H1 (cell line): Measurements from ENCODE around the gene THRB. TPM values are rescaled to one million over a fixed set of nuclear protein-coding genes. Genes with fewer than 3 reads are reported as not detected.

Experiments used
- CTCF ChIA-PET: fragments of 300-600 bp; sonication (Branson Sonifier 250); formaldehyde crosslinking; loops from one replicate; lab custom pipeline; 2021; ENCODE audit not compliant: partially characterized antibody; lab: Charles Lee
- POLR2A ChIA-PET: fragments of 300-600 bp; sonication (Branson Sonifier 250); formaldehyde crosslinking; loops from one replicate; lab custom pipeline; 2021; ENCODE audit warnings: inconsistent platforms; ENCODE audit not compliant: partially characterized antibody; lab: Charles Lee
- DNase-seq, 2 experiments: peaks; one replicate each; pipeline versions ENCODE4 v3.0.0 to v3.0.0-alpha.2; 2010 to 2022; ENCODE audit warnings: low spot score in 2 of 2, low read depth in 1 of 2, mixed read lengths in 1 of 2
- FAIRE-seq: peaks from 2 replicates; lab custom pipeline; 2011; peaks lifted over from hg19 to GRCh38; lab: Jason Lieb, UNC
- H2AFZ ChIP-seq: 2 replicates; pipeline ENCODE4 v1.8.1; 2012; ENCODE audit warnings: low read length, inconsistent platforms
- H2AK5ac ChIP-seq: 2 replicates; pipeline ENCODE4 v1.6.1; 2013; ENCODE audit warnings: low read depth, low read length
- H2BK120ac ChIP-seq: replicated peaks from 2 replicates; pipeline ENCODE3; 2013; ENCODE audit warnings: low read depth, low read length, inconsistent platforms
- H2BK12ac ChIP-seq: 2 replicates; pipeline ENCODE4 v1.6.1; 2013; ENCODE audit warnings: low read depth, low read length
- H2BK15ac ChIP-seq: 2 replicates; pipeline ENCODE4 v1.6.1; 2013; ENCODE audit warnings: low read length
- H2BK20ac ChIP-seq: 2 replicates; pipeline ENCODE4 v1.6.1; 2013; ENCODE audit warnings: low read length
- H2BK5ac ChIP-seq: 2 replicates; pipeline ENCODE4 v1.6.1; 2013; ENCODE audit warnings: low read depth, low read length
- H3K14ac ChIP-seq: 2 replicates; pipeline ENCODE4 v1.6.1; 2013; ENCODE audit warnings: inconsistent platforms; ENCODE audit not compliant: insufficient read length
- H3K18ac ChIP-seq: 2 replicates; pipeline ENCODE4 v1.6.1; 2013; ENCODE audit warnings: low read length; ENCODE audit errors: extremely low read depth
- H3K23ac ChIP-seq: 2 replicates; pipeline ENCODE4 v1.6.1; 2013; ENCODE audit warnings: inconsistent platforms; ENCODE audit not compliant: insufficient read length
- H3K23me2 ChIP-seq: 2 replicates; pipeline ENCODE4 v1.6.1; 2013; ENCODE audit warnings: low read depth, low read length
- H3K27ac ChIP-seq: 2 replicates; pipeline ENCODE4 v1.6.1; 2011; ENCODE audit warnings: low read depth, low read length, inconsistent platforms
- H3K27me3 ChIP-seq, 4 experiments: replicated peaks in 1 of 4; 1 replicate in 1 of 4; 2 replicates in 3 of 4; pipeline versions ENCODE4 v1.6.1 to v1.8.1; 2011 to 2013; ENCODE audit warnings: low read length in 3 of 4, mild to moderate bottlenecking in 3 of 4, inconsistent platforms in 2 of 4, mixed read lengths in 2 of 4, moderate library complexity in 1 of 4; ENCODE audit not compliant: control insufficient read depth in 3 of 4, insufficient read depth in 3 of 4; ENCODE audit errors: extremely low read depth in 1 of 4
- H3K36me3 ChIP-seq, 4 experiments: 2 replicates each; pipeline versions ENCODE4 v1.6.1 to v1.8.1; 2011 to 2013; ENCODE audit warnings: mild to moderate bottlenecking in 4 of 4, low read length in 3 of 4, moderate library complexity in 2 of 4, control low read depth in 1 of 4, inconsistent platforms in 1 of 4; ENCODE audit not compliant: insufficient read depth in 4 of 4, control insufficient read depth in 2 of 4
- H3K4ac ChIP-seq: replicated peaks from 2 replicates; pipeline ENCODE3; 2013; ENCODE audit warnings: low read length, low read depth, mixed read lengths, inconsistent platforms; ENCODE audit not compliant: insufficient read length
- H3K4me1 ChIP-seq, 4 experiments: replicated peaks in 1 of 4; 1 replicate in 1 of 4; 2 replicates in 3 of 4; pipeline versions ENCODE4 v1.6.1 to v1.8.1; 2011 to 2013; ENCODE audit warnings: low read length in 3 of 4, inconsistent platforms in 2 of 4, mixed read lengths in 1 of 4; ENCODE audit not compliant: insufficient read depth in 4 of 4, control insufficient read depth in 3 of 4
- H3K4me2 ChIP-seq, 2 experiments: 2 replicates each; pipeline versions ENCODE4 v1.6.1 to v1.8.1; 2011 to 2013; ENCODE audit warnings: low read depth in 2 of 2, low read length in 2 of 2, control low read depth in 1 of 2, inconsistent platforms in 1 of 2, mild to moderate bottlenecking in 1 of 2; ENCODE audit not compliant: insufficient read depth in 1 of 2
- H3K4me3 ChIP-seq, 4 experiments: fragments of 200-600, 300-600 bp in 1 of 4; sonication (generic), shearing (Covaris generic), sonication (Bioruptor Twin) in 1 of 4; 2 replicates each; pipeline versions ENCODE4 v1.5.1 to v1.8.1; 2011 to 2016; ENCODE audit warnings: low read length in 4 of 4, low read depth in 3 of 4, control low read depth in 2 of 4, inconsistent platforms in 2 of 4, mild to moderate bottlenecking in 2 of 4, mixed read lengths in 1 of 4, moderate library complexity in 1 of 4; ENCODE audit not compliant: insufficient read depth in 2 of 4; ENCODE audit errors: extremely low read depth in 1 of 4
- H3K56ac ChIP-seq: replicated peaks from 2 replicates; pipeline ENCODE3; 2013; ENCODE audit warnings: low read depth, mild to moderate bottlenecking, mixed read lengths, low read length, inconsistent platforms; ENCODE audit not compliant: insufficient read length
- H3K79me1 ChIP-seq: 2 replicates; pipeline ENCODE4 v1.6.1; 2013; ENCODE audit warnings: low read depth, low read length, control low read depth
- H3K79me2 ChIP-seq, 2 experiments: 2 replicates each; pipeline versions ENCODE4 v1.6.1 to v1.8.1; 2012 to 2013; ENCODE audit warnings: low read length in 2 of 2, mild to moderate bottlenecking in 2 of 2, inconsistent platforms in 1 of 2; ENCODE audit not compliant: insufficient read depth in 2 of 2, control insufficient read depth in 1 of 2
- H3K9ac ChIP-seq, 4 experiments: replicated peaks in 1 of 4; 1 replicate in 1 of 4; 2 replicates in 3 of 4; pipeline versions ENCODE4 v1.6.1 to v1.8.1; 2011 to 2013; ENCODE audit warnings: low read depth in 3 of 4, low read length in 3 of 4, control low read depth in 2 of 4, mild to moderate bottlenecking in 2 of 4, moderate library complexity in 2 of 4, inconsistent platforms in 1 of 4; ENCODE audit errors: extremely low read depth in 1 of 4
- H3K9me3 ChIP-seq, 2 experiments: 2 replicates each; pipeline versions ENCODE4 v1.6.1 to v1.8.1; 2012 to 2013; ENCODE audit warnings: mild to moderate bottlenecking in 2 of 2, moderate library complexity in 2 of 2, control low read depth in 1 of 2, inconsistent platforms in 1 of 2, low read depth in 1 of 2, low read length in 1 of 2, mixed read lengths in 1 of 2; ENCODE audit not compliant: insufficient read depth in 2 of 2
- H4K20me1 ChIP-seq, 2 experiments: replicated peaks in 1 of 2; 2 replicates each; pipeline versions ENCODE3 to v1.8.1; 2011 to 2013; ENCODE audit warnings: inconsistent platforms in 2 of 2, low read length in 2 of 2, mild to moderate bottlenecking in 1 of 2; ENCODE audit not compliant: insufficient read depth in 2 of 2, control insufficient read depth in 1 of 2
- H4K5ac ChIP-seq: 2 replicates; pipeline ENCODE4 v1.6.1; 2013; ENCODE audit warnings: low read length, low read depth, mixed read lengths, inconsistent platforms; ENCODE audit not compliant: insufficient read length
- H4K8ac ChIP-seq: 2 replicates; pipeline ENCODE4 v1.8.0; 2013; ENCODE audit warnings: mild to moderate bottlenecking, moderate library complexity, low read length, inconsistent platforms; ENCODE audit not compliant: insufficient read depth; ENCODE audit errors: extremely low read depth
- H4K91ac ChIP-seq: replicated peaks from 2 replicates; pipeline ENCODE3; 2013; ENCODE audit warnings: low read length, mixed read lengths, inconsistent platforms; ENCODE audit not compliant: insufficient read length
- BACH1 ChIP-seq: IDR thresholded peaks from 2 replicates; pipeline ENCODE4 v1.6.1; 2012; ENCODE audit warnings: low read length, improper control_type of control experiment
- CBX8 ChIP-seq: fragments of 300-800, 300-1000 bp; sonication (generic); IDR thresholded peaks from 2 replicates; pipeline ENCODE4 v1.7.1; 2016; ENCODE audit warnings: low read depth, low read length, borderline replicate concordance
- CREB1 ChIP-seq: IDR thresholded peaks from 2 replicates; pipeline ENCODE4 v1.6.1; 2012; ENCODE audit warnings: inconsistent platforms
- EZH2 ChIP-seq: fragments of 200-600 bp; sonication (generic); IDR thresholded peaks from 2 replicates; pipeline ENCODE4 v1.7.1; 2012; ENCODE audit warnings: low read depth, mild to moderate bottlenecking, moderate library complexity, low read length, inconsistent platforms; ENCODE audit not compliant: severe bottlenecking
- KDM5A ChIP-seq: fragments of 200-600 bp; IDR thresholded peaks from 2 replicates; pipeline ENCODE4 v1.7.1; 2012; ENCODE audit warnings: mild to moderate bottlenecking, low read length, inconsistent platforms, mixed read lengths
- MAX ChIP-seq: IDR thresholded peaks from 2 replicates; pipeline ENCODE4 v1.6.1; 2012; ENCODE audit warnings: inconsistent platforms
- NANOG ChIP-seq: IDR thresholded peaks from 2 replicates; pipeline ENCODE4 v1.6.1; 2011; ENCODE audit warnings: low read length, low read depth, mild to moderate bottlenecking, inconsistent platforms; ENCODE audit not compliant: insufficient read depth, poor library complexity, severe bottlenecking
- SIN3A ChIP-seq, 2 experiments: IDR thresholded peaks in 1 of 2; conservative IDR thresholded peaks in 1 of 2; 2 replicates each; pipeline ENCODE4 v1.6.1; 2011 to 2012; ENCODE audit warnings: low read length in 2 of 2, improper control_type of control experiment in 1 of 2, low read depth in 1 of 2, mild to moderate bottlenecking in 1 of 2
- SP1 ChIP-seq: IDR thresholded peaks from 2 replicates; pipeline ENCODE4 v1.6.1; 2011; ENCODE audit warnings: low read depth, low read length
- SP4 ChIP-seq: IDR thresholded peaks from 2 replicates; pipeline ENCODE4 v1.6.1; 2012; ENCODE audit warnings: low read length, inconsistent platforms
- WGBS, 2 experiments: shearing (Covaris generic) in 1 of 2; methylation state at CpG; one replicate each; pipeline versions ENCODE4 v1.1.6 to v1.1.7; 2013 to 2015; ENCODE audit warnings: low lambda C conversion rate in 2 of 2, mixed read lengths in 2 of 2, inconsistent platforms in 1 of 2, low coverage in 1 of 2, missing lambda C conversion rate in 1 of 2; ENCODE audit not compliant: insufficient replicate concordance in 2 of 2, insufficient coverage in 1 of 2, insufficient read length in 1 of 2; ENCODE audit errors: extremely low coverage in 1 of 2, missing lambda C conversion rate in 1 of 2; 5-methylcytosine and 5-hydroxymethylcytosine counted together
- polyA plus RNA-seq, 7 experiments: library from polyadenylated mRNA; depleted of rRNA in 3 of 7; stranded (reverse) in 5 of 7; unstranded in 2 of 7; fragments of >200 nt in 5 of 7; fragments of 200-250 nt in 2 of 7; gene quantifications; 1 replicate in 5 of 7; 2 replicates in 1 of 7; 4 replicates in 1 of 7; pipeline versions ENCODE4 v1.2.1 to v1.2.3, GENCODE V29; 2011 to 2013; ENCODE audit warnings: missing spikeins in 2 of 7, mixed read lengths in 2 of 7
- total RNA-seq: library from RNA; stranded (reverse); fragmentation: NEBNext Ultra II Directional; extraction: Animal tissue kit (Norgen Biotek cat#: 25700); gene quantifications from 2 replicates; pipeline ENCODE4 v1.2.1, GENCODE V29; 2021

THRB gene
- total and polyA plus RNA-seq, 2 of the 8 experiments (the other 6 are each of a cell fraction or from before 2014, with no cell fraction given) = 0.98 to 3.9 TPM

DNA sequence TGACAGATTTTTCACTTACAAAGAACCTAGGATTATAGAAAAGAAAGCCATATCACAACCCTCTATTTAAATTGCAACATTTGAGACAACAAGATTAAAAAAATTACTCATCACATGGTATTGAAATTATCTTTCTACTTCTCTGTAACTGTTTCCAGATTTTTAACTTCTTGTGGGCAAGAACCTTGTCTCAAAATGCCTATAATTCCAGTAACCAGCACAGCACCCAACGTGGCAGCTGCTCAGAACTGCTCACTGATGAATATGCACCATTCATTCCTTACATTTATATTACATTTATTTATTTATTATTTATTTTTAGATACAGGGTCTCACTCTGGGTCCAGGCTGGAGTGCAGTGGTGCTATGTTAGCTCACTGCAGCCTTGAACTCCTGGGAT lies 216.1 kb downstream of the THRB start:
- Histone ChIP-seq H3K4me1 (no peaks in the 10 kb centered on the region), H3K27ac (no peak overlapping the region), H4K5ac (no peak overlapping the region), H2AK5ac (no peak overlapping the region), H3K9ac (no peak overlapping the region), H2BK120ac (no peak overlapping the region), H3K79me1 (no peaks in the 10 kb centered on the region), H4K8ac (no peak overlapping the region), H3K4me3 (no peak overlapping the region), H3K9me3 (no peaks in the 10 kb centered on the region), H3K4me2 (no peak overlapping the region), H4K20me1 (no peaks in the 10 kb centered on the region), H3K18ac (no peak overlapping the region), H3K4ac (no peak overlapping the region), H2BK12ac (no peak overlapping the region), H2BK5ac (no peak overlapping the region), H2BK20ac (no peak overlapping the region), H3K36me3 (no peaks in the 10 kb centered on the region), H3K14ac (no peak overlapping the region), H2BK15ac (no peak overlapping the region), H3K27me3 (no peaks in the 10 kb centered on the region), H3K23me2 (no peaks in the 10 kb centered on the region), H4K91ac (no peak overlapping the region), H3K23ac (no peak overlapping the region), H3K79me2 (no peaks in the 10 kb centered on the region), H3K56ac (no peak overlapping the region), H2AFZ (no peak overlapping the region)
- ChIA-PET POLR2A (no interaction called here), CTCF (interaction anchor here (1.0 kb wide), 1 partner anchor 14 kb away, joined by 3 read pairs; no protein-coding TSS in a partner anchor)
- no peak for TF ChIP-seq CREB1
- no peak for TF ChIP-seq SIN3A (conservative IDR thresholded peaks at IDR 0.05 in 1 of 2, IDR thresholded peaks at IDR 0.05 in 1 of 2; ENCODE audit: low read depth in 1 of 2, low read length in 2 of 2)
- TF ChIP-seq SP4 = no peak
- TF ChIP-seq KDM5A = no peak
- no peak for TF ChIP-seq EZH2
- no peak for TF ChIP-seq NANOG
- no peak for TF ChIP-seq CBX8
- no peak for TF ChIP-seq MAX
- TF ChIP-seq BACH1 = no peak
- no peak for TF ChIP-seq SP1
- WGBS, 2 experiments = 82% methylated on average over 1 of the region's 1 CpG; no CpG with 5 or more reads in 1 of the 2 experiments
- DNase-seq (no peak), FAIRE-seq (no peak)
